ENCODE data around the gene DTWD1. TPM values are rescaled to one million over a fixed set of nuclear protein-coding genes. Genes with fewer than 3 reads are reported as not detected.

DTWD1 gene
- total RNA-seq, 1 experiment from 2014 or later, result 23.8 TPM

Other genes with a start within 250 kb of the DTWD1 start
- gene FGF7, start 197.8 kb upstream of the DTWD1 start, total RNA-seq (2014; rRNA removed), result 6.5 and 7.9 TPM in 2 replicates
- gene FAM227B, start 230 bp upstream of the DTWD1 start, total RNA-seq (2014; rRNA removed), result 7.9 and 8.0 TPM in 2 replicates

All from LHCN-M2 (cell line).